HG03457 (cell line): ENCODE data around the gene ADCY2.

Experiments
- ATAC-seq: cut with Tn5 transposase; IDR thresholded peaks from one replicate; pipeline ENCODE4 v1.9.1; 2021; ENCODE audit warnings: moderate number of reproducible peaks; ENCODE audit not compliant: unreplicated experiment

The ADCY2 gene

DNA sequence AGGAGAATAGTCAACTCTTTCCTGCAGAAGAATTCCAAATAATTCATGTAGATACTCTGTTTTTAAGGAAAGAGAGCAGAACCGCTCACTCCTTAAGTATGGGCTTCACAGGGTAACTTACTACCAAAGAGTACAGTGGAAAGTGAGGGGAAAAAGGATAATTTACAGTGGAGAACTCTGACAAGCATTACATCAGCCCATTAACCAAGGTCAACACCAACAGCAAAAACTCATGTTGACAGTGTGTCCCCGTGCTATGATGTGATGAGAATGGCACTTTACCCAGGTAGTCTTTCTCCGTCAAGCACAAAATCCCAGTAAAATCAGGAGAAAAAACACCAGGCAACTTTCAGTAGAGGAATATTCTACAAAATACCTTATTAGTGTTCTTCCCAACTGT is 104.3 kb downstream of the ADCY2 start:
- no peak for ATAC-seq

DNA sequence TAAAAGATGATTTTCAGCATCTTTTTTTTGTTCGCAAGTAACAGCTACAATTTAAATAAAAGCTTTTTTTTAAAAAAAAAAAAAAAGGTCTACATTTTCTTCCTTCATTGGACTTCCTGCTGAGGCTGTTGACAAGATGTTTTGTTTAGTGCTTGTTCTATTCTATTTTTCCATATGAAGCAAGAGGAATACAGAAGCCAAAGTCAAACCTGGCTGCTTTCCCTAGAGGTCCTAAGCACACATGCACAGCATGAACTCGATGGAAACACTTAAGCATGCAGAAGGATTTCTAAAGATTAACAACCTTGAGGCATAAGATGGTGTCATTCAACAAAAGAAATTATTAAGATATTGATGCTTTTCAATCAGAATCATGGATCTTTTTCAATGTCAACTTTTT is 105.1 kb downstream of the ADCY2 start:
- ATAC-seq = no peak

DNA sequence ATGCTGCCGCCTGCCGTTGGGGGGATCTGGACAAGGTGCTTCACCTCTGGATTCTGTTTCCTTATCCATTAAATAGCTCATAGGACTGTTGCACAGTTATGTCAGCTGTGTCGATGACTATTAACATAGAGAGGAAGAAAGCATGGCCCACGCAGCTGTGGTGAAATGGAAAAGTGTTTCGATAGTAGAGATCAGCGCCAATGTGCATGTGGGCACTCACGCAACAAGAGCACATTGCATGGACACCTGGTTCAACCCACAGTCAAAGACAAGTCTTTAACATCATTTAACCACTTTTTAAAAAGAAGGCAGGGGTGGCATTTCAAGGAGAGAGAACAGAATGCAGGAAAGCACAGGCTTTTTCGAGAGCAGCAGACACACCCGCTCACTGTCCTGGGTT is 107.6 kb downstream of the ADCY2 start:
- no peak for ATAC-seq

DNA sequence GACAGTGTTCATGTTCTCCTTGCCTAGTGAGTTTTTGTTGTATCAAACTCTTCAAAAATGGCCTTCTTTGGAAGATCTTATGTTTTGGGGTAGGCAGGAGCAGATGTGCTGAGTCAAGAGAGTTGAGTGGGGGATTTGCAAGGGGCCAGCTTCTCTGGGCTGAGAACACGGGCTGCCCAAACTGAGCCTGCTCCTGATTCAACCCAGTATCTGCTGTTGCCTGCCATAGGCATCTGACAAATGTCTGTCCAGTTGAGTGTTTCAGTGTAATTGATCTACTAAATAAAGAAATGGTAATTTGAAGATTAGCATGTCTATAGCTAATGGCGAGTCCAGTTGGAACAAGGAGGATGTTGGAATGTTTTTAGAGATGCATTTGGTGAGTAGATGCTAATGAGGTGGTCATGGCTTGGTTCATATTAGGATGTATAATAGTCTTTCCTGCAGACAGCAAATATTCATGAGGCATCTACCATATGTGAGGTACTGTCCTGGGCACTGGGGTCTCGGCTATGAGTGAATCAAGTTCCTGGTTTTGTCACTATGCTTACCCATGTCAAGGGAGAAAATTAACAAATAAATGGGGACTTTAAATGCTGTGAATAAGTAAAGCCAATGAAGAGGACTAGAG is 119.5 kb downstream of the ADCY2 start:
- no peak for ATAC-seq

DNA sequence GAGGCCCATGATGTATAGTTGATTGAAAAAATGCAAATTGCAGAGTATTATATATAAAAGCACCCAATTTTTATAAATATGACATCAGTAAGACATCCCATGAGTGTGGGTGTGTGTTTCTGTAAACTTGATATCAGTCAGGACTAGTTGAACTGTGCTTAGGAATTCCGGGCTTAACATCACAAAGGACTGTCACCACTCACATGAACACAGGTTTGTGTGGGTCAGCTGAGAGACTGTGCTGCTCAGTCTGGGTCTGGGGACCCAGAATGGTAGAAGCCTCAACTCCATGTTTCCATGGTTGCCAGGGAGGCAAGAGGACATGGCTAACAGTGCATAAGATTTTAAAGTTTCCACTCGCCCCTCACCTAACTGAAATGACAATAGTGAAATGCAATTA is 120.3 kb downstream of the ADCY2 start:
- no peak for ATAC-seq

DNA sequence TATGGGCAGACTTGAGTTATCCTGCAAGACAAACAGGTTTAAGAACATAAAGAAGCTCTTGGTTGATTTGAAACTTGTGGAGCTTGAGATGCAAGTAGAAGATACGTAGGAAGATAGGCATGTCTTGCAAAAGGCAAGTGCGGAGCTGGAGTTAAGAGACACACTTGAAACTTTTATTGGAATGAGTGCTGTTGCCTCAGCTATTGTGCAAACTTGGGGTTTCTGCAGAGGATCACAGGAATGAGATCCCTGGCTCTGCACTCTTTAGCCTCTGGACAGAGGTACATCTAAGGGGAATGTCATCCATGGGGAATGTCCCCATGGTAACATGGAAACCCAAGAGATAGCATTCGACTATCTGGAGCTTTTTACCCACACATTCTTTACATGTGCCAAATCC is 121.1 kb downstream of the ADCY2 start:
- no peak for ATAC-seq

DNA sequence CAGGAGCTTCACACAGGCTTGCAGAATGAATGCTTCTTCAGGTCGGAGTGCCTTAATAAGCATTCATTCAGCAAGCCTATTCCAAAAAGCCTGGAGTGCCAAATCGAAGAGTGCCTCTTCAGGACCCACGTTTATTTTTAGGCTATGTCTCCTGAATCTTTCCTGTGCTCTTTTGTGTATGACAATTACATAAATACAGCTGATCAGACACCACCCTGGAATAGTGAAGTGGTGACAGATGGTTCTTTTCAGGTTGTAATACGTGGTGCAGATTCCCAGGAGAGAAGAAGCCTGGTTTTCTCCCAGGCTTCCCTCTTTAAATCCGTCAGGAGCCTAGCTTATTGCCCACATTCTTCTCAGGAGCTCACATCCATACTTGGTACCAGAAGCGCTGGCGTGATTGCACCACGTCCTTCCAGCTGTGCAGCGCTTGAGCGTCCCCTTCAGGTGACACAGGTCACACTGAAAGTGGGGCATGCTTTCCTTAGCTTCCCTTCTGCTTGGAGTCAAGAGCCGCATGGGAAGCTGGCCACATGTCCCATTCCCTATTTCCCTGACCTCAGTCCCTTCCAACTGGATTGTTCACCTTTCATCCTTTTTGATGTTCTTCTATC is 123.1 kb downstream of the ADCY2 start:
- no peak for ATAC-seq

DNA sequence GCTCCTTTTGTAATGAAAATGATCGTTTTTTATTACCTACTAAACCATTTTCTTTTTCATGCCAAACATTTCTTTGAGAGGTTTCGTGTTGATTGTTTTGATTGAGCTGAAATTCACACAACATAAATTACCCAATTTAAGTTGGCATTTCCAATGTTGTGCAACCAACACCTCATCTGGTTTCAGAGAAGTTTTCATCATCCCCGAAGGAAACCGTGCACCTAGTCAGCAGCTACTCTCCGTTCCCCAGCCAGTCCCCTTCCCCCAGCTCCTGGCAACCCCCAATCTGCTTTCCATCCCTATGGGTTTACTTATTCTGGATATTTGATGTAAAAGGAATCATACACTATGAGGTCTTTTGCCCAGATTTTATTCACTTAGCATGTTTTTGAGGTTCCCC is 123.6 kb downstream of the ADCY2 start:
- no peak for ATAC-seq

DNA sequence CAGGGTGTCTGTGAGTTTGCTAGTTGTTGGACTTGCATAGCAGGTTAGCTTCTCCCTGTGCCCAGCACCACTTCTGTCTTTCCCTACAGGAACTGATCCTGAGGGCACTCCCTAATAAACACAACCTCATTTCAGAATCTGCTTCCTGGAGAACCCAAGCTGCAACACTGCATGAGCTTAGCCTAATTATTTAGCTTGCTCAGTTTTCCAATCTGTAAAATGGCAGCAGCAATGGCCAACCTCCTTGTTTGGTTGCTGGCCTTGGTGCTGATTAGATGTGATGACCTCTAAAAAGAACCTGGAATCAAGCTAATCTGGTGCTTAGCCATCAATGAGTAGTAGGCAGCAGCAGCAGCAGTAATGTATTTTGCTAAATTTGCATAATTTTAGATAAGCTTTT is 133.9 kb downstream of the ADCY2 start:
- no peak for ATAC-seq

DNA sequence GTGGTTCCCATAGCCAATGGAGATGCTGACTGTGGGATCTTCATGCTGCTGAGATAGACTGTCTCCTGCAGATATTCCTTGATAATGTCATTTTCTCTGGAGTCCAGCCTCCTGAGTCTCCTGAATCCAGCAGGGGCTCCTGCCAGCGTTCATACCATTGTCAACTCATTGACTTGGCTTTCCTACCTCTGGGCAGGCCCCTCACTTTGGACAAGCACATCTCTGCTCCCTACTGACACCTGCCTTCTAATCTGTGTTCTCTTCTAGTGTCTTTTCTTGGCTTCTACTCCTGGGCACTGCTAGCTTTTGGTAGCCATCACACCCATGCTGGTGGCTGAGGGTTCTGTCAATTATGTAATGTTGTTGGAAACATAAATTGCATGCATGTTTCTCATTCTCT is 138.0 kb downstream of the ADCY2 start:
- ATAC-seq = no peak

DNA sequence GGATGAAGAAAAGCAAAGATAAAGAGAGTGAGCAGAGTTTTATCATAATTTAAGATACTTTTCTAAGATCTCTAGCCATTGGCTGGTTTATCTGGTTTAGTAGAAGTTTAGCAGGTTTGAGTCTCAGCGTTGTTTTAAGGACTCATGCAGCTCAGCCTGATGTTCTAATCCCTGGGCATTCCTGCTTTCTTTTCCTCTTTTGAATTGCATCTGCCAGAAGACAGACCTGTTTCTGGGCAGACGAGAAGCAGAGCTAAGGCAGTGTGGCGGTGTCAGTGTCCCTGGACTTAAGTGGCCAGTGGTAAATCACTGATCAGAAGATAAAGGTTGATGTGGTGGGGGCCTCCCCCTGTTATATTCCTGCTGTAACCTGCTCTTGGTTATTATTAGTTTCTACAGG is 138.6 kb downstream of the ADCY2 start:
- ATAC-seq = no peak

DNA sequence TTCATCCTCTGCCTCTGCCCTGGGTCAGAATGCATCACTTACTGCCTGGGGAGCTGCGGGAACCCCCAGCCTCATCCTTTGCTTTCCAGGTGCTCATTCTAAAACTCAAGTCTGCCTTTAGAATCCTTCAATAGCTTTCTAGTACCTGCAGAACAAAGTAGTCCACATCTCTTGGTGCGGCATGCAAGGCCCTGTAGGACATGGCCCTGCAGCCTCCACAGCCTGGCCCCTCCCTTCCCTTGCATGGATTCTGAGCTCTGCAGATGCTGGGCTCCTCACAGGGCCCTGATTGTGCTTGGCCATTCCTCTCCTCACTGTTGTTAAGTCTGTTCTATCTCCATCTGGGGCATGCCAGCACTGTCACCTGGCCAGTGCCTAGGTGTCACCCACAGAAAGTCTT is 141.6 kb downstream of the ADCY2 start:
- no peak for ATAC-seq

DNA sequence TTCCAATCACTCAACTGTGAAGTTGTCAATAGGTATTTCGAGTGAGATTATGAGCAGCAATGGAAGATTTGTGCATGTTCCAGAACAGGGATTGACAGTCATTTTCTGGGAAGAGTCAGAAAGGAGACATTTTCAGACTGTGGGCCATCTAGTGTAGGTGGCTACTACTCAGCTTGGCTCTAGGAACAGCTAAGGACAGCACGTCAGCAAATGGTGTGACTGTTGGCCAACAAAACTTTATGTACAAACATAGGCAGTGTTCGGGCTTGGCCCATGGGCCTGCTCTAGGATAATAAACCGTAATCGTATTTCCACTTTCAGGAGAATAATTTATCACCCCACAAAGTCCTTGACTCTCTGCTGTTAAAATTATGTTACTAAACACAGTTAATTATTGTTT is 143.6 kb downstream of the ADCY2 start:
- no peak for ATAC-seq

DNA sequence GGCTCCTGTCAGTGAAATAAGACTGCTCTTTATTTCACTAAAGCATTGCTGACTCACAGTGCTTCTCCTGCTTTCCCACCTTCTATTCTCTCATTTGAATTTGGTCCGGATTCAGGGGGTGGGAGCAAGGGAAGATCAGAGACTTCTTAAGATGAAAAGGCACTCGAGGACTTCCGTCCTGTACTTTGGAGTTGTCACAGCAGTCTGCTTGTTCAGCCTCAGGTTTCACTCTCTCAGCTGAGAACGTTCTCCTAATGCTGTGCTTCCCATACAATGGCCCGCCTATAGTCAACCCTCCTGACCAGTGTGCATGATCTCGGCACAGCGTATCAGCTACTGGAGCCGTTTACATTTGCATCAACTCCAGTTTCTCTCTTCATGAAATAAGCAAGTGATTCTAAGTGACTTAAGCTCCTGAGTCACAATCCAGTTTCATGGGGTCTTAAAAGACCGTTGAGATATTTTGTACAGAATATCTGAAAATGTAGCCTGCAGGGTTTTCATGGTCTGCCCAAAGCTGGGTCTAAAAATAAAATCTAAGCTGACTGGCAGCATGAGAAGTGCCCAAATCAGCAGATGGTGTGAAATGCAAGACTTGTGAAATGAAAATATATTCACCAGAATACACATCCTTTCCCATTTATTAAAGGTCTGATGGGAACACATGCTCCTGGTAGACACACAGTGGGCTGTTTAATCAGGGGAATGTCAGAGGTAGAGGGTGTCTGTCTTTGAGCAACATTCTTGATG is 145.0 kb downstream of the ADCY2 start:
- no peak for ATAC-seq

DNA sequence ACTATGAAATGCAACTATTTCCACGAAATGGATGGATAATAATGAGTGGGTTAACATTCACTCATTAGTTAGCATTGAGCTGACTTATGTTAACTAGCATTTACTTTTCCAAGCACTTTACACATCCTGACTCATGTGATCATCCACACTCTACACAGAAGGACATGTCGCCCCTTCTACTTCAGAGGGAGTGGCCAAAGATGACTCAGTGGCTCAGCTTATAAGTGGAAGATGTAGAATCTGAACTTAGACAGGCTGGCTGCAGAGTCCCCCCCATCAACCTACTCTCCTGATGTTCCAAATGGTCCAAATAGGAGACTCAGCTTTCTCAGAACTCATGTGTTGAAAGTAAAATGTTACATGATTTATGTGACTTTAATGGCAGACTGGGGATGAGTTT is 146.0 kb downstream of the ADCY2 start:
- ATAC-seq = no peak

DNA sequence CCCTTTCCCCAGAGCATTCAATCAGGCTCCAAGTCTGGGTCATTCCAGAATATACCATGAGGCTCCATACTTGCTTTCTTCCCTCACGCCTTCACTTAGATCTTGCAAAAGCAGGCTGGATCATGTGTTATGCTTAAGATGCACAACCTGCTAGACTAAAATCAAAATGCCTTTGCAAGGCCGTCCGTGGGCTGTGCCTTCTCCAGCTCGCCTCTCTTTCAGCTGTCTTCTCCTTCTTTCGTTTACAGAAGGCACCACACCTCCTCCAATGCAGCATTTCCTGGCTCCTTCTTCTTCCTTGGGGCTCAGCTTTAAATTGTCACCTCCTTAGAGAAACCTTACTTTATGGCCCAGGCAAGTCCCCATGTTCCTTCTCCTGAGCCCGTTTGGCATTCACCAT is 150.6 kb downstream of the ADCY2 start:
- ATAC-seq = no peak

DNA sequence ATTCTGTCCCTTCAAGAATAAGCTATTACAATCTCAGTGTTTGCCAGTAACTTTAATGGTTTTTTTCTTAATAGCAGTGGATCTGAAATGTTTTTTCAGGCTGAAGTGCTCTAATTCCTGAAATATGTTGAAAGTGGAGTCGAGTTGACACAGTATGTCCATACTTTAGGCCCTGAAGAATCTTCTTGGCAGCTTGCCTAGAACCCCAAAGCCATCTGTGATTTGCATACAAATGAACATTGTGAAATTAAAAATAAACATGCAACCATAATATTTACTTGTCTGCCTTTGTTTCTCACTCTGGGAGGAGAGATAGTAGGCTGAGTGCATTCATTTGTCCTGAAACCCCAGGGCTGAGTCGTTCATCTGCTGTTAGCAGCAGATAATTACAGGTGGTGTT is 152.7 kb downstream of the ADCY2 start:
- ATAC-seq = no peak

DNA sequence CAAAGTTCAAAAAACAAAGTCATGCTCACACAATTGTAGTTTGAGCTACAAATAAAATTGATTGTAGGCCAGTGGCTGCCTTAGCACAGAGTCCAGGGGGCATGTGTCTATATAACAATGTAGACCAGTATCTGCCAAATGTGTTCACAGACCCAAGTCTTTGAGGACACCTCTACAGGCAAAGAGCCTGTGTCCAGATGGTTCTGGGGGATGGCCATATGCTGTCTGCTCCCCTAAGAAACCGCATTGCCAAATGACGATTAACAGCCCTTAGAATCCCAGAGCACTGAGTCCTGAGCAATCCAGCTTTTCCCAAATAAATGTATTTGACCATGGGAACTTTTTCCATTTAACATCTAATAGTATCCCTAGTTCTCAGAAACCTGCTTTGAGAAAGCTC is 169.6 kb downstream of the ADCY2 start:
- ATAC-seq = no peak

DNA sequence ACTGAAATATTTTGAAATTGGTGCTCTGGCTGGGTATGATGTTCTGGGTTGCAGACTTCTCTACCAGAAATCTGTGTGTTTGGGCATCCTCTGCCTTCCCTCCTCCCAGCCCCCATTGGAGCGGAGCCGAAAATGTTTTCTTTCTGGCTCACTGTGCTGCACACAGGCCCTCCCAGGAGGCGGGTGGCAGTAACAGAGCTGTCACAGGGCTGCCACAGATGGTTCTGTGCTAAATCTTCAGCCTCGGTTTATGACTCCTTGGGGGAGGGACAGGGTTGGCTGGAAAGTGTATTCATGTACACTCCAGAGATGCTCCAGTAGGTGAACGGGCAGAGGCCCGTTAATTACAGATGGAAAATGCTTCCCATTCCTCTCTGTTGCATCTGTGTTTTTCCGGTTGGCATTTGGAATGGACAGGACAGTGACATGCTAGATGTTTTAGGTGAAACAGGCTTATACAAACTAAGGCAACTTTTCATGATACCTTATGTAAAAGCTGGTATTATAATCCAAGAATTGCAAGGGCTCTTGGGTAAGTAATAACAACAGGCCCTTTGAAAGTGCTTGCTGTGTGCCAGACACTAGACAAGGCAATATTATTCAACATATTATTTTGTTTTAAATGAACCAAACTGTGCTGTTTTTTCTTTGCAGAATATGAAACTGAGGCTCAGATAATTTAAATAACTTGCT is 180.2 kb downstream of the ADCY2 start:
- no peak for ATAC-seq

DNA sequence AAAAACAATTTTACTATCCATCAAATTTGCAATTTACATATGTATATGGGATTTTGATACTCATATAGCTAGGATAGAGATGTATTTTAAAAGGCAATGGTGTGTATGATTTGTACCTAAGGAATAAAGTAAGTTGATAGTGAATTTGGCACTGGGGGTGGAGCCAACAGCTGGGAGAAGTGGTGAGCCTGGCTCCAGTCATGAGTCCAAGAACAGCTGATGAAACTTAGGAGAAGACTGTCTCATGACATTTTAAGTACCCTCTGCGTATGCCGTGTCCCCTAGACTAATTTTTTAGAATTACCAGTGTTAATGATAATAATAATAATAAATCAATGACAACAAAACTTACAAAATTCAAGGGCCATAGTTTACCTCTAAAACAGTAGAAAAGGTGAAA is 181.4 kb downstream of the ADCY2 start:
- no peak for ATAC-seq

DNA sequence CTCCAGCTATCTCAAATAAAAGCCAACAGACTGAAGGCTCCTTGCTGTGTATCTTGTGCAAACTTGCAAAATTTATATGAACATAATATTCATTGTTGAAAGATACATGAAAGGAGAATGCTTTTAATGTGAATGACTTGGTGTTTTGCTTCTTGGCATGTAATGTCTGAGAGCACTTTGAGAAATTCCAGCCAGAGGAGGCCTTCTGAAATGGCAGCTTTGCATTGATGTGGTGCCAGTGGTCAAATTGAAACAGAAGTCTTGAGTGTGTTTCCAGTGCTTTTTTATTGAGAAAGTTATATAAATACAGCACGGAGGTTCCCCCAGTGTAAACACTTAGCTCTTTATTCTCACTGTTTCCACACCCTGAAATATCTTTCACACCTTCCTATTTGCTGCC is 182.1 kb downstream of the ADCY2 start:
- ATAC-seq = no peak

DNA sequence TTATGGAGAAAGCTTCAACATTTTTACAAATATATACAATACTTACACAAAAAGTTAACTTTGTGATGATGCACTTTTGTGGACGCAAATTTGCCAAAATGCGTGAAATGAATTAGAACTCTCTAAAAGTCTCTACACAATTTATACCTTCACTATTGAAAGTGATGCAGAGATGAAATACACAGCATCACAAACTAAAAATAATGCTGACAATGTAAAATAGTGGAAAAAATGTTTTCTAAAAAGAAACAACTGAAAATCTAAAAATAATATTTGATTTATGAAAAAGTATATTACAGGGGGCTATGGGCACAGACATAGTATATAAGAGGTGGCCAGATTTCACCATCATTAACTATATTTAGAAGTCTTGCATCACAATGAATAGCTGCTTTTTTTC is 188.8 kb downstream of the ADCY2 start:
- no peak for ATAC-seq
